H1 (cell line): Measurements from ENCODE around the gene NRXN3. TPM values are rescaled to one million over a fixed set of nuclear protein-coding genes. Genes with fewer than 3 reads are reported as not detected.

ENCODE experiments used
- CTCF ChIA-PET: fragments of 300-600 bp; sonication (Branson Sonifier 250); formaldehyde crosslinking; loops from one replicate; lab custom pipeline; 2021; ENCODE audit not compliant: partially characterized antibody; lab: Charles Lee
- POLR2A ChIA-PET: fragments of 300-600 bp; sonication (Branson Sonifier 250); formaldehyde crosslinking; loops from one replicate; lab custom pipeline; 2021; ENCODE audit warnings: inconsistent platforms; ENCODE audit not compliant: partially characterized antibody; lab: Charles Lee
- DNase-seq, 2 experiments: peaks; one replicate each; pipeline versions ENCODE4 v3.0.0 to v3.0.0-alpha.2; 2010 to 2022; ENCODE audit warnings: low spot score in 2 of 2, low read depth in 1 of 2, mixed read lengths in 1 of 2
- FAIRE-seq: peaks from 2 replicates; lab custom pipeline; 2011; peaks lifted over from hg19 to GRCh38; lab: Jason Lieb, UNC
- H2AFZ ChIP-seq: 2 replicates; pipeline ENCODE4 v1.8.1; 2012; ENCODE audit warnings: low read length, inconsistent platforms
- H2AK5ac ChIP-seq: 2 replicates; pipeline ENCODE4 v1.6.1; 2013; ENCODE audit warnings: low read depth, low read length
- H2BK120ac ChIP-seq: replicated peaks from 2 replicates; pipeline ENCODE3; 2013; ENCODE audit warnings: low read depth, low read length, inconsistent platforms
- H2BK12ac ChIP-seq: 2 replicates; pipeline ENCODE4 v1.6.1; 2013; ENCODE audit warnings: low read depth, low read length
- H2BK15ac ChIP-seq: 2 replicates; pipeline ENCODE4 v1.6.1; 2013; ENCODE audit warnings: low read length
- H2BK20ac ChIP-seq: 2 replicates; pipeline ENCODE4 v1.6.1; 2013; ENCODE audit warnings: low read length
- H2BK5ac ChIP-seq: 2 replicates; pipeline ENCODE4 v1.6.1; 2013; ENCODE audit warnings: low read depth, low read length
- H3K14ac ChIP-seq: 2 replicates; pipeline ENCODE4 v1.6.1; 2013; ENCODE audit warnings: inconsistent platforms; ENCODE audit not compliant: insufficient read length
- H3K18ac ChIP-seq: 2 replicates; pipeline ENCODE4 v1.6.1; 2013; ENCODE audit warnings: low read length; ENCODE audit errors: extremely low read depth
- H3K23ac ChIP-seq: 2 replicates; pipeline ENCODE4 v1.6.1; 2013; ENCODE audit warnings: inconsistent platforms; ENCODE audit not compliant: insufficient read length
- H3K23me2 ChIP-seq: 2 replicates; pipeline ENCODE4 v1.6.1; 2013; ENCODE audit warnings: low read depth, low read length
- H3K27ac ChIP-seq: 2 replicates; pipeline ENCODE4 v1.6.1; 2011; ENCODE audit warnings: low read depth, low read length, inconsistent platforms
- H3K27me3 ChIP-seq, 4 experiments: replicated peaks in 1 of 4; 1 replicate in 1 of 4; 2 replicates in 3 of 4; pipeline versions ENCODE4 v1.6.1 to v1.8.1; 2011 to 2013; ENCODE audit warnings: low read length in 3 of 4, mild to moderate bottlenecking in 3 of 4, inconsistent platforms in 2 of 4, mixed read lengths in 2 of 4, moderate library complexity in 1 of 4; ENCODE audit not compliant: control insufficient read depth in 3 of 4, insufficient read depth in 3 of 4; ENCODE audit errors: extremely low read depth in 1 of 4
- H3K36me3 ChIP-seq, 4 experiments: 2 replicates each; pipeline versions ENCODE4 v1.6.1 to v1.8.1; 2011 to 2013; ENCODE audit warnings: mild to moderate bottlenecking in 4 of 4, low read length in 3 of 4, moderate library complexity in 2 of 4, control low read depth in 1 of 4, inconsistent platforms in 1 of 4; ENCODE audit not compliant: insufficient read depth in 4 of 4, control insufficient read depth in 2 of 4
- H3K4ac ChIP-seq: replicated peaks from 2 replicates; pipeline ENCODE3; 2013; ENCODE audit warnings: low read length, low read depth, mixed read lengths, inconsistent platforms; ENCODE audit not compliant: insufficient read length
- H3K4me1 ChIP-seq, 4 experiments: replicated peaks in 1 of 4; 1 replicate in 1 of 4; 2 replicates in 3 of 4; pipeline versions ENCODE4 v1.6.1 to v1.8.1; 2011 to 2013; ENCODE audit warnings: low read length in 3 of 4, inconsistent platforms in 2 of 4, mixed read lengths in 1 of 4; ENCODE audit not compliant: insufficient read depth in 4 of 4, control insufficient read depth in 3 of 4
- H3K4me2 ChIP-seq, 2 experiments: 2 replicates each; pipeline versions ENCODE4 v1.6.1 to v1.8.1; 2011 to 2013; ENCODE audit warnings: low read depth in 2 of 2, low read length in 2 of 2, control low read depth in 1 of 2, inconsistent platforms in 1 of 2, mild to moderate bottlenecking in 1 of 2; ENCODE audit not compliant: insufficient read depth in 1 of 2
- H3K4me3 ChIP-seq, 4 experiments: fragments of 200-600, 300-600 bp in 1 of 4; sonication (generic), shearing (Covaris generic), sonication (Bioruptor Twin) in 1 of 4; 2 replicates each; pipeline versions ENCODE4 v1.5.1 to v1.8.1; 2011 to 2016; ENCODE audit warnings: low read length in 4 of 4, low read depth in 3 of 4, control low read depth in 2 of 4, inconsistent platforms in 2 of 4, mild to moderate bottlenecking in 2 of 4, mixed read lengths in 1 of 4, moderate library complexity in 1 of 4; ENCODE audit not compliant: insufficient read depth in 2 of 4; ENCODE audit errors: extremely low read depth in 1 of 4
- H3K56ac ChIP-seq: replicated peaks from 2 replicates; pipeline ENCODE3; 2013; ENCODE audit warnings: low read depth, mild to moderate bottlenecking, mixed read lengths, low read length, inconsistent platforms; ENCODE audit not compliant: insufficient read length
- H3K79me1 ChIP-seq: 2 replicates; pipeline ENCODE4 v1.6.1; 2013; ENCODE audit warnings: low read depth, low read length, control low read depth
- H3K79me2 ChIP-seq, 2 experiments: 2 replicates each; pipeline versions ENCODE4 v1.6.1 to v1.8.1; 2012 to 2013; ENCODE audit warnings: low read length in 2 of 2, mild to moderate bottlenecking in 2 of 2, inconsistent platforms in 1 of 2; ENCODE audit not compliant: insufficient read depth in 2 of 2, control insufficient read depth in 1 of 2
- H3K9ac ChIP-seq, 4 experiments: replicated peaks in 1 of 4; 1 replicate in 1 of 4; 2 replicates in 3 of 4; pipeline versions ENCODE4 v1.6.1 to v1.8.1; 2011 to 2013; ENCODE audit warnings: low read depth in 3 of 4, low read length in 3 of 4, control low read depth in 2 of 4, mild to moderate bottlenecking in 2 of 4, moderate library complexity in 2 of 4, inconsistent platforms in 1 of 4; ENCODE audit errors: extremely low read depth in 1 of 4
- H3K9me3 ChIP-seq, 2 experiments: 2 replicates each; pipeline versions ENCODE4 v1.6.1 to v1.8.1; 2012 to 2013; ENCODE audit warnings: mild to moderate bottlenecking in 2 of 2, moderate library complexity in 2 of 2, control low read depth in 1 of 2, inconsistent platforms in 1 of 2, low read depth in 1 of 2, low read length in 1 of 2, mixed read lengths in 1 of 2; ENCODE audit not compliant: insufficient read depth in 2 of 2
- H4K20me1 ChIP-seq, 2 experiments: replicated peaks in 1 of 2; 2 replicates each; pipeline versions ENCODE3 to v1.8.1; 2011 to 2013; ENCODE audit warnings: inconsistent platforms in 2 of 2, low read length in 2 of 2, mild to moderate bottlenecking in 1 of 2; ENCODE audit not compliant: insufficient read depth in 2 of 2, control insufficient read depth in 1 of 2
- H4K5ac ChIP-seq: 2 replicates; pipeline ENCODE4 v1.6.1; 2013; ENCODE audit warnings: low read length, low read depth, mixed read lengths, inconsistent platforms; ENCODE audit not compliant: insufficient read length
- H4K8ac ChIP-seq: 2 replicates; pipeline ENCODE4 v1.8.0; 2013; ENCODE audit warnings: mild to moderate bottlenecking, moderate library complexity, low read length, inconsistent platforms; ENCODE audit not compliant: insufficient read depth; ENCODE audit errors: extremely low read depth
- H4K91ac ChIP-seq: replicated peaks from 2 replicates; pipeline ENCODE3; 2013; ENCODE audit warnings: low read length, mixed read lengths, inconsistent platforms; ENCODE audit not compliant: insufficient read length
- BACH1 ChIP-seq: IDR thresholded peaks from 2 replicates; pipeline ENCODE4 v1.6.1; 2012; ENCODE audit warnings: low read length, improper control_type of control experiment
- BCL11A ChIP-seq, 2 experiments: IDR thresholded peaks; one replicate each; pipeline ENCODE4 v1.6.1; 2011; ENCODE audit warnings: low read depth in 2 of 2, low read length in 2 of 2, mild to moderate bottlenecking in 2 of 2
- SIX5 ChIP-seq: IDR thresholded peaks from 2 replicates; pipeline ENCODE4 v1.6.1; 2011; ENCODE audit warnings: mild to moderate bottlenecking, low read depth, low read length
- WGBS, 2 experiments: shearing (Covaris generic) in 1 of 2; methylation state at CpG; one replicate each; pipeline versions ENCODE4 v1.1.6 to v1.1.7; 2013 to 2015; ENCODE audit warnings: low lambda C conversion rate in 2 of 2, mixed read lengths in 2 of 2, inconsistent platforms in 1 of 2, low coverage in 1 of 2, missing lambda C conversion rate in 1 of 2; ENCODE audit not compliant: insufficient replicate concordance in 2 of 2, insufficient coverage in 1 of 2, insufficient read length in 1 of 2; ENCODE audit errors: extremely low coverage in 1 of 2, missing lambda C conversion rate in 1 of 2; 5-methylcytosine and 5-hydroxymethylcytosine counted together
- polyA plus RNA-seq, 7 experiments: library from polyadenylated mRNA; depleted of rRNA in 3 of 7; stranded (reverse) in 5 of 7; unstranded in 2 of 7; fragments of >200 nt in 5 of 7; fragments of 200-250 nt in 2 of 7; gene quantifications; 1 replicate in 5 of 7; 2 replicates in 1 of 7; 4 replicates in 1 of 7; pipeline versions ENCODE4 v1.2.1 to v1.2.3, GENCODE V29; 2011 to 2013; ENCODE audit warnings: missing spikeins in 2 of 7, mixed read lengths in 2 of 7
- total RNA-seq: library from RNA; stranded (reverse); fragmentation: NEBNext Ultra II Directional; extraction: Animal tissue kit (Norgen Biotek cat#: 25700); gene quantifications from 2 replicates; pipeline ENCODE4 v1.2.1, GENCODE V29; 2021

The NRXN3 gene
- total and polyA plus RNA-seq, 2 of the 8 experiments (the other 6 are each of a cell fraction or from before 2014, with no cell fraction given) = 2.6 to 4.1 TPM

- Histone ChIP-seq H2BK12ac (no peak overlapping the region), H4K8ac (no peak overlapping the region), H3K27ac (no peak overlapping the region), H3K27me3 (no peaks in the 10 kb centered on the region), H2BK5ac (no peak overlapping the region), H2BK120ac (no peak overlapping the region), H3K9me3 (no peaks in the 10 kb centered on the region), H3K4me1 (no peaks in the 10 kb centered on the region), H4K20me1 (no peaks in the 10 kb centered on the region), H3K79me2 (no peaks in the 10 kb centered on the region), H3K23ac (no peak overlapping the region), H2AK5ac (no peak overlapping the region), H3K23me2 (no peaks in the 10 kb centered on the region; the same call in 1 of the 2 replicates), H2BK20ac (no peak overlapping the region), H3K4me3 (no peak overlapping the region), H4K5ac (no peak overlapping the region), H3K79me1 (no peaks in the 10 kb centered on the region), H2AFZ (no peak overlapping the region), H3K56ac (no peak overlapping the region), H3K9ac (no peak overlapping the region), H3K18ac (no peak overlapping the region), H3K4me2 (no peak overlapping the region), H3K14ac (no peak overlapping the region), H4K91ac (no peak overlapping the region), H3K36me3 (no peaks in the 10 kb centered on the region), H3K4ac (no peak overlapping the region), H2BK15ac (no peak overlapping the region)
- CTCF ChIA-PET = interaction anchor here (1.7 kb wide), 1 partner anchor 873 kb away, joined by 4 read pairs; no protein-coding TSS in a partner anchor
- POLR2A ChIA-PET = no interaction called here
- DNase-seq (no peak), FAIRE-seq (no peak)
- 88% methylated on average over 3 of the region's 3 CpGs; no CpG with 5 or more reads in 1 of the 2 experiments for WGBS, 2 experiments
- TF ChIP-seq BACH1 (no peak), BCL11A (IDR thresholded peaks at IDR 0.05; ENCODE audit: low read depth in 2 of 2, low read length in 2 of 2) (no peak), SIX5 (no peak)
These were observed 1672.1 kb downstream of the NRXN3 start for GRCh38 chr14:79842270-79842669.
